ENCODE measurements around the gene THSD7A.
"Not testable (repeated sequence)": the region's sequence is repeated elsewhere in the genome, so short reads cannot be mapped to it uniquely, and the experiment has no call there.

The THSD7A gene

DNA sequence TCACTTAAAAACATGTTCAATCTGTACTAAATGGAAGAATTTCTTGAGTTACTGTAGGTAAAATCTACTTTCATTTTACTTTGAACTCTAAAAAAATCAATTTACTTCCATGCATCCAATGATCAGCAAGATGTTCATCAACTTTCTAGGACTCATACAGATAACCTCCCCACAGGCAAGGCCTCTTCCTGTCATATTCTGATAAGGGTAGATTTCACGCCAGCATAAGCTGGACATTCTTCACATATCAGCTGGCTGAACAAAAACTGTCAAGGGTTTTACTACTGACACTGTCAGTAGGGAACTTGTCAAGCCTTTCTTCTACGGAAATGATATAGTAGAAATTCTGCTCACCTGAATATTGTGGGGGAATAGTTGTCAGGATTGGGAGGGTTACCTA lies 244.9 kb downstream of the THSD7A start:
- DNase-seq (ENCODE audit: low read depth in 2 of 2) = no peak

- DNase-seq (ENCODE audit: low read depth in 2 of 2) = no peak
These were observed 247.5 kb downstream of the THSD7A start for GRCh38 chr7:11584406-11585031.

DNA sequence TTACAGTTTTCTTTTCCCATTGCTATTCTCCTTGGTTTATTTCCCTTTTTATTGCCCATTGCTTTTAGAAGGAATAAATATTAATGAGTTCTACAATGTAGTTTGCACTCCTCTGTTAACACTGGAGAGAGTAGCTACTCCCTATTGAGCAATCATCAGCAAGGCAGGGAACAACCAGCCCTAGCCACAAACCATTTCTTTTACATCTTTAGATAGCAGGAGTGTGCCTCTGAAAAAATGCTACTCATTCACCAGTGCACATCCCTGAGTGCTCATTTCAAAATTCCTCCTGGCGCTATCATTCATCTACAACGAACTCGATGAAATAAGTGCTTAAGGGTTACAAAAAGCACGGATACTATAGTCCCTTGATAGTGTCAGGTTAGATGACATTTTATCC lies 252.9 kb downstream of the THSD7A start:
- DNase-seq (ENCODE audit: low read depth in 2 of 2) = no peak

DNA sequence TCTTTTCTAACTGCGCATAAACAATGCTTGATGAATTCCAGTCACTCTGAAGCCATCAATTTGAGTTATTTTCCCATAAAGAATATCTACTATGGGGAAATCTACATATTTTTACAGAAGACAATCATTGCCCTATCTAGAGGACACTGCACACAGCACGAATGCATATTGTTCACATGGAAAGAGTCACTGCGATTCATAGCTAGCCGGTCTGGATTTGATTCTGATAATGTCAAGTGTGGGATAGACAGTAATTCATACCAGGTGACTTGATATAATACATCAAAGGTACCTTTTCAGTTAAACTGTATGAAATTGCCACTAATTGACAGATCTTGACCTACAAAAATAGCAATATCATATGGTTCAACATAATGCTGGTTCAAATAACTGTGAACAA lies 255.7 kb downstream of the THSD7A start:
- DNase-seq (ENCODE audit: low read depth in 2 of 2) = no peak

DNA sequence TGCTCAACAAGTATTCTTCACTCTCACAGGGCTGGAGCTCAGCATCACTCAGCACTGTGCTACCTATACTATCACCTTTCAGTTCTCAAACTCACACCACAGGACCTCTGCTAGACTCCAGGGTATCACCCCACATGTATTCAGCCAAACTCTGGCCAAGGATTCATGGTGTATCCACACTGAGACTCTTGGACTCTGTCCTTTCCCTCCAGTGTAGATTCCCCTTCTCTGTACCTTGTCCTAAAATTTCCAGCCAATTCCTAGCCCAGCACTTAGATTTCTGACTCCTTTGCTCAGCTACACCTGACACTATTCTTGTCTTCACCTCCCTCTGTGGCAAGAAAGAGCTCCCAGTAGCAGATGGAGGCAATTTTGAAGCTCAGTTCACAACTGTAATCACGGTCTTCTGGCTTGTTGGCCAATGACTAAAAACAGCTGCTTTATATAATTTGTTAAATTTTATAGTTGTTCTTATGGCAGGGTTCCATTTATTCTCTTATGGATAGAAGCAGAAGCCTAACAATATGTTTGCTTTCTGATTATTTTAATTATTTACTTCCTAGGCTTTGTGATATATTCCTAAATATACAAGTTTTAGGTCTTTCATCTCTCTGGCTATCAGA lies 258.8 kb downstream of the THSD7A start:
- DNase-seq (ENCODE audit: low read depth in 2 of 2) = no peak

GRCh38 chr7:11570922-11571550 lies 261.0 kb downstream of the THSD7A start:
- DNase-seq (ENCODE audit: low read depth in 2 of 2) = no peak

DNA sequence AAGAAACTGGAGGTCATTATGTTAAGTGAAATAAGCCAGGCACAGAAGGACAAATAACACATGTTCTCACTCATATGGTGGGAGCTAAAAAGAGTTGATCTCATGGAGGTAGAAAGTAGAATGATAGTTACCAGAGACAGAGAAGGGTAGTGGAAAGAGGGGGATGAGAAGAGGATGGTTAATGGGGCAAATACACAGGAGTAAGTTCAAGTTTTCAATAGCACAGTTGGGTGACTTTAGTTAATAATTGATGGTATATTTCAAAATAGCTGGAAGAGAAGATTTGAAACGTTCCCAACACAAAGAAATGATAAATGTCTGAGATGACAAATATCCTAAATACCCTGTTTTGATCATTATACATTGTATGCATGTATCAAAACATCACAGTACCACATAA lies 261.8 kb downstream of the THSD7A start:
- no peak for DNase-seq (ENCODE audit: low read depth in 2 of 2)

GRCh38 chr7:11567571-11567970 lies 264.4 kb downstream of the THSD7A start:
- no peak for DNase-seq (ENCODE audit: low read depth in 2 of 2)

DNA sequence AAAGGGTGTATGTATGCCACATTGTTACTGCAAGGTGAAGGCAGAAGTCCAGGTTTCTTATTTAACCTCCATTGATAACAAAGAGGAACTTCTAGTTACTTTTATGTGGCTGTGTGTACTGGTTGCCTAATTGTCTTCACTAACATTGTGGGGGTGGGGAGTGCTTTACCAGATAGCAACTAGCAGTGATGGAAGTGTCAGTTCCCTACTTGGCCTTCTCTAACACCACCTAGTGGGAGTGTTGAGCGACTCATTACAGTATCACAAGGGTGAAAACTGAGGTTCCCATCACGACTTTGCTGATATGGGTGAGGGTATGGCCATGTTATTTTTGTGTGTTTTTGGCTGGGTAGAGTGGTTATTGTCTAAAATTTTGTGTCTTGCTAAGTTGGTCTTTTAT lies 274.4 kb downstream of the THSD7A start:
- no peak for DNase-seq (ENCODE audit: low read depth in 2 of 2)

DNA sequence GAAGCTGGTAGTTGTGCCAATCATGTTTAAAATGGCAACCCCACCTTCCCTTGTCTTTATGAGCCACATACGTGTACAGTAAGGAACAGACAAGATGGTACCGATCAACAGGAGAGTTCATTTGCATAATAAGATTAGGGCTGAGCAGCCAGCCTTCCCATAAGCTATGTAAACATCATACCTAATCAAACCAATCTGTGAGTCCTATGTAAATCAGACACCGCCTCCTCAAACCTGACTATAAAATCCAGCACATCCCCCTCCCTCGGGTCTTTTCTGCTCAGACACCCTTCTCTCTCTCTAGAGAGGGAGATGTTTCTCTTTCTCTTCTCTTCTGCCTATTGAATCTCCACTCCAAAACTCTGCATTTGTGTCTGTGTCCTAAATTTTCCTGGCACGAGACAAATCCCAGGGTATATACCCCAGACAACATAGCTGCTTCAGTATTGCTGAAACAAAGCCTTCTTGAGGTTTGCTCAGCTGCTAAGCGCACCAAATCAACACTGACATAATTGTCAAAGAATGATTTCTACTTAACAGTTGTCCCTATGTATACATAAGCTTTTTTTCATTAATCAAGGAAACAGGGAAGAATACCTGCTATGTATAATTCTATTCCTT lies 279.2 kb downstream of the THSD7A start:
- no peak for DNase-seq (ENCODE audit: low read depth in 2 of 2)

- DNase-seq (ENCODE audit: low read depth in 2 of 2) = no peak
These were observed 280.5 kb downstream of the THSD7A start for GRCh38 chr7:11551470-11551869.

- DNase-seq (ENCODE audit: low read depth in 2 of 2) = no peak
These were observed 283.5 kb downstream of the THSD7A start for GRCh38 chr7:11548532-11548931.

DNA sequence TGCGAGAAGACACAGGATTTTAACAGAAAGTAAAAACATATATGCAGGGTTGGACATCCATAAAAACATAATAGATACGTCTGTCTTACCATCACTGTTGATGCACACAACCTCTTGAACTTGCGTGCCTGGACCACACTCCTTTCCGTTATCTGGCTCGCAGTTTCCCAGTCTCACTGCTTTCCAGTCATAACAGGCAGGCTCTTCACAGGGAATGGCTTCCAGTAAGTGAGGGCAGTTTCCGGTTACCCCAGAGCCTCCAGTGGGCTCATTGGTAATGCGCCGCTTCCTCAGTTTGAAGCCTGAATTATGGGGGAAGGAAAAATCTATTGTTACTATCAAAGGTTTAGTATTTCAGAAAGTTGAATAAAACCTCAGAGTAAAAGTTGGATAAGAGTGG lies 290.7 kb downstream of the THSD7A start:
- DNase-seq (ENCODE audit: low read depth in 2 of 2) = no peak

DNA sequence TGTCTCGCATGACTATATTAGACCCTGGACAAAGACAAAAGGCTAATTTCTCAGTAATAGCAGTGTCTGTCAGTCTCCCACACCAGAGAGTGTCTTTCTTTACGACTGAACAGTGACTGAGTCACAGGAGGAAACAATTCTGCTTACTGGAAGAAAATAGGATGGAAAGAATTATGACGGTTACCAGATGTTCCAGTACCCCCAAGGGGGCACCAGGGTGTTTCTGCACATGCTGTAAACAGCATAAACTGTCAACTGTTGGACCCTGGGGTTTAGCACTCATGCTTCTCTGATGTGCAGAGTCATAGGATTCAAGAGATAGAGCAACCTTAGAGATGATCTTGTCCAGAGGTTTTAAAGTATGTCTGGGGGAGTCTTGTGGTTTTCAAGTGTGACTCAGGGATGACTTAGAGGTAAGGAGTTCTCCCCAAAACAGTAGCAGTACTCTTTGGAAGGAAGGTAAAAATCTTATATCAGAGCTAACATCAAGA lies 291.7 kb downstream of the THSD7A start:
- DNase-seq (ENCODE audit: low read depth in 2 of 2) = no peak

DNA sequence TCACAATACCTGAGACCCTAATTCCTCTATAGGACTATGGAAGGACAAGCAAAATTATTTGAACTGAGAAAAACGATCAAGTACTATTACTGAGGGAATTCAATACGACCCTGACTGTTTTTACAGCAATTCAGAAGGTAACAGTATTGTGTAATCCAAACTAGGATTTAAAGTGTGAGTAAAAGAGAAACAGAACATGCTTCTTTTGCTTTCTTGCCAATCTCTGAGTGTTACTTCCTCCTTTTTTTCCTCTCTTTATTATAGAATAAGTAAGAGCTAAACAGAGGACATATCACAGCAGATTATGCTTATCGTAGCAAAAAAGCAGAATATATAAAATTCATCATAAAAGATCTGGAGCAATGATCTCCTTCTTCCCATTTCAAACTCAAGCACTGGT lies 292.1 kb downstream of the THSD7A start:
- no peak for DNase-seq (ENCODE audit: low read depth in 2 of 2)

- DNase-seq (ENCODE audit: low read depth in 2 of 2) = no peak
These were observed 293.2 kb downstream of the THSD7A start for GRCh38 chr7:11538751-11539299.

DNA sequence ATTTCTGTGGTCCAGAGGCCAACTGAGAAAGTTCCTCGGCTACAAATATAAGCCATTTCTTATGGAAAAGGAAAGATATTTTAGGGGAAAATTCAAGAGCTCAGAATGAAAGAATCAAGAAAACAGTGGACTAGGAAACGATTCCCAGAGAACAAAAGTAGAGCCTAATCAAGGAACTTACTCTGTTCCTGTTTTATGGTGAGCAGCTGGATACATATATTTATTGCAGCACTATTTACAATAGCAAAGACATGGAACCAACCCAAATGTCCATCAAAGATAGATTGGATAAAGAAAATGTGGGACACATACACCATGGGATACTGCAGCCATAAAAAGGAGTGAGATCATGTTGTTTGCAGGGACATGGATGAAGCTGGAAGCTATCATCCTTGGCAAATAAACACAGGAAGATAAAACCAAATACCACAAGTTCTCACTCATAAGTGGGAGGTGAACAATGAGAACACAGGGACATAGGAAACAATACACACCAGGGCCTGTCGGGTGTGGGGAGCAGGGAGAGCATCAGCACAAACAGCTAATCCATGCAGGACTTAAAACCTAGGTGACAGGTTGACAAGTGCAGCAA lies 298.7 kb downstream of the THSD7A start:
- DNase-seq (ENCODE audit: low read depth in 2 of 2) = no peak

DNA sequence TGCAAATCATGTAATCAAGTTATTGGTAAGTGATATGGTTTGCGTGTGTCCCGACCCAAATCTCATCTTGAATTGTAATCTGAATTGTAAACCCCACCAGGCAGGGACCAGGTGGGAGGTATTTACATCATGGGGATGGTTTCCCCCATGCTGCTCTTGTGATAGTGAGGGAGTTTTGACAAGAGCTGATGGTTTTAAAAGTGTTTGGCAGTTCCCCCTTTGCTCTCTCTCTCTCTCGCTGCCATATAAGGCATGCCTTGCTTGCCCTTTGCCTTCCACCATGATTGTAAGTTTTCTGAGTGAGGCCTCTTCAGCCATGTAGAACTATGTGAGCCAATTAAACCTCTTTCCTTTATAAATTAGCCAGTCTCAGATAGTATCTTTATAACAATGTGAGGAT lies 302.6 kb downstream of the THSD7A start:
- DNase-seq (ENCODE audit: low read depth in 2 of 2) = no peak

- DNase-seq (ENCODE audit: low read depth in 2 of 2) = no peak
These were observed 304.3 kb downstream of the THSD7A start for GRCh38 chr7:11527707-11528106.

- no peak for DNase-seq (ENCODE audit: low read depth in 2 of 2)
These were observed 307.3 kb downstream of the THSD7A start for GRCh38 chr7:11524476-11525397.

- not testable (repeated sequence) for DNase-seq (ENCODE audit: low read depth in 2 of 2)
These were observed 310.0 kb downstream of the THSD7A start for GRCh38 chr7:11521964-11522499.
